ENCODE measurements around the gene TMEM225B.
"Not testable (repeated sequence)": the region's sequence is repeated elsewhere in the genome, so short reads cannot be mapped to it uniquely, and the experiment has no call there.

The TMEM225B gene

DNA sequence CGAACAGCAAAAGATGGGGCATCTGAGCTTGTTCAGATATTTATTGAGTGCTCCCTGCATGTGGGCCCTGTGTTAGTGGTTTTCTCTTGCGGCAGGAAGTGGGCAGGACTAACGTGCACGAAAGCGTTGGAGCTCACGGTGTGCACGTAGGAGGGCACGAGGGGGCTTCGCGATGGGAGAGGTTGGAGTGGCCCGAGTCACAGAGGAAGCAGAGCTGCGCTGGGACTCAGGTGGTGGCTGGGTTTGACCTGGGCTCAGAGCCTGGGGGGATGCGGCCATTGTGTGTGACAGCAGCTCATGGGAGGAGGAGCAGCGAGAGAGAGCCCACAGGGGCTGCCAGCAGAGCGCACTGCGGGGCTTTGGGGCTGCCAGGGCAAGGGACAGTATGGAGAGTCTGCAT, 26.4 kb downstream of the TMEM225B start:
- peak; percentile 72 to 73 for DNase-seq

DNA sequence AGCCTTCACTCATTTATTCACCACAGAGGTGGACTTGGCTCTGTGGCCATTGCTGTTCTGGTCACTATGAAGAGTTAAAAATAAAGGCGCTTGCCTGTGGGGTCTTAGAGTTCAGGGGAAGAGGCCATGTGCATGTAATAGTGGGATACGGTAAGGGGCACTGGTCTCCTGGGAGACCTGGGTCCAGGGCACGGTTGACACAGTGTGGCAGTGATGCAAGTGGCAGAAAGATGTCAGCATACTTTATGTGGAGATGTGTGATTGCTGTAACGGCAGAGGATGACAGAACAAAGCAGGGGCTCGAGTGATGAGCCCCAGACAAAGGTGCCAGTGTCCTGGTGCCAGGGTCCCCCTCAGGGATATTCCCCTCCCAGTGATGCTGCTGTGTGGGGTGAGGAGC, 27.3 kb downstream of the TMEM225B start:
- DNase-seq: no peak

DNA sequence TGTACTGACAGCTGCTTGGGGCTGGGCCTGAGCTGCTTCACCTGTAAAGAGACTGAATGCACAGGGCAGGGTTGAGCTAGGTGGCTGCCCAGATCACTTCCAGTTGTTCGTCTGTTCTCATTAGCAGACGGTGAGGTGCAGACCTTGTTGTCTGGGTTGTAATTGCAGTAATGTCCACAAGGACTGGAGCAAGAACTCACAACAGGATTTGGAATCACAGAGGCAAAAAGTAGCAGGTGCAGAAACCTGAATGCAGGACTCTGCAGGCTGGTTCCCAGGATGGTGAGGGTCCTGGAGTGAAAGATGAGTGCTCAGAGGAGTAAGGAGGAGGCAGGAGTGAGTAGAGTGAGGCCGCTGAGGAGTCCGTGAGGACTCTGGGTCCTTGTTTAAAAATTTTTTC, 27.9 kb downstream of the TMEM225B start:
- DNase-seq: no peak

DNA sequence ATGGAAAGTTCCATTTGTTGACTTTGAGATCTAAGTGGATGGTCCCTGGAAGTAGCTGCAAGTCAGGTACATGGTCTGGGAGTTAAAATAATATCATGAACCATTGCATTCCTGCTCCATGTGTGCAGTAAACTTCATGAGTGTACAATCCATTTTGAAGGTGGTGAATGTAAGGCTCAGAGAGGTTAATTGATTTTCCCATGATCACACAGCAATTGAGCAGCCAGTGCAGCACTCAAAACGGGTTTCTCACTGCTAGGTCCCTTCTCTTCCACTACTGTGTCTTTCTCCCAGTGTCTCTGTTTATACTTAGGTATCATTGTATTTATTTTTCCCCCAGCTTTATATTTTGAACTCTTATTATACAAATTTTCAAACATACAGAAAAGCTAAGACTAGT, 28.6 kb downstream of the TMEM225B start:
- DNase-seq: no peak

DNA sequence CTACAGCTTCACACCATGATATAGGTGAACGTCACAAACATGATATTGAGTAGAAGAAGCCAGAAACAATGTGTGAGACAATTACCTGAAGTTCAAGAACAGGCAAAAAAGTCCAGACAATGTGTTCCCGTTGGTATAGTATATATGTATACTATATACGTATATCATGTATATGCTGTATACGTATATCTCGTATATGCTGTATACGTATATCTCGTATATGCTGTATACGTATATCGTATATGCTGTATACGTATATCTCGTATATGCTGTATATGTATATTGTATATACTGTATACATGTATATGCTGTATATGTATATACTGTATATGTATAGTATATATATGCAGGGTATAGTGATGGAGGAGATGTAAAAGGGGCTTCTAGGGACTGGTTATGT, 29.4 kb downstream of the TMEM225B start:
- DNase-seq: no peak

DNA sequence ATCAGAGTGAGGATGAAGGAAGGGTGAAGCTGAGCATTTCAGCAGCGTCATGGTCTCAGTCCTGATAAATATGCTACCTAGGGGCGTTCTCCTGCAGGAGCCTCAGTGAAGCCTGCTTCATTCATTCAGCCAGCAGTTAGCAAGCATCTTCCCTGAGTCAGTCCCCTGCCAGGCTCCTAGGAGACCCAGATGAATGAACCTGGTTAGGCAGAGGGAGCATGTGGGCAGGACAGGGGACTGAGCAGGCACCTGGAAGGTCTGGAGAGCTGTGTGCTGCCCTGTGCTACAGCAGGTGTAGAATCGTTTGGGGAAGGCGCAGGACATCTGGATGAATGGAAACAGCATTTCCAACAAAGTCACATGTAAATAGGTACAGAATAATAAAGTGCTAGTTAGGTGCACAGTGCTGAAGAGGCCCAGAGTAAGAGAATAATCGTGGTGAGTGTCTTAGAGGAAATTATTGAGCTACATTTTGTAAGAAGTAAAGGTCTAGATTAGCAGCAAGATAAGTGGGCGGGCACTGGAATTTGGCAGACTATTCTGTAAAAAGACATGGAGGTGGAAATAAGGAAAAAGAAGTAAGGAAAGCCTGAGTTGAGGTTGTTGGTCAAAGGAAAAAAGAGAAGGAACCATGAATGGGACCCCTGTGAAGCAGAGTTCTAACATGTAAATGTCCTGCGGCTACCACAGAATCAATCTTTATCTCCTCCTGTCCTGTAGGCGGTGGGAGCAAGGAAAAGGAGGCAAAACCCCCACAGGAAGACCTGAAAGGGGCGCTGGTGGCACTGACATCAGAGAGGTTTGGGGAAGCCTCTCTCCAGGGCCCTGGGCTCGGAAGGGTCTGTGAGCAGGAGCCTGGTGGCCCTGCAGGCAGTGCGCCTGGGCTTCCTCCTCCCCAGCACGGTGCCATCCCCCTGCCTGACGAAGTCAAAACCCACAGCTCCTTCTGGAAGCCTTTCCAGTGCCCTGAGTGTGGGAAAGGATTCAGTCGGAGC, 30.7 kb downstream of the TMEM225B start:
- no peak for DNase-seq

DNA sequence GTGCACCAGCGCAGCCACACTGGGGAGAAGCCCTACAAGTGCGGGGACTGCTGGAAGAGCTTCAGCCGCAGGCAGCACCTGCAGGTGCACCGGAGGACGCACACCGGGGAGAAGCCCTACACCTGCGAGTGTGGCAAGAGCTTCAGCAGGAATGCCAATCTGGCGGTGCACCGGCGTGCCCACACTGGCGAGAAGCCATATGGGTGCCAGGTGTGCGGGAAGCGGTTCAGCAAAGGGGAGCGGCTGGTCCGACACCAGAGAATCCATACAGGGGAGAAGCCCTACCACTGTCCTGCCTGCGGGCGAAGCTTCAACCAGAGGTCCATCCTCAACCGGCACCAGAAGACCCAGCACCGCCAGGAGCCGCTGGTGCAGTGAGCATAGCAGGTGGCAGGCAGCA, 31.6 kb downstream of the TMEM225B start:
- no peak for DNase-seq

DNA sequence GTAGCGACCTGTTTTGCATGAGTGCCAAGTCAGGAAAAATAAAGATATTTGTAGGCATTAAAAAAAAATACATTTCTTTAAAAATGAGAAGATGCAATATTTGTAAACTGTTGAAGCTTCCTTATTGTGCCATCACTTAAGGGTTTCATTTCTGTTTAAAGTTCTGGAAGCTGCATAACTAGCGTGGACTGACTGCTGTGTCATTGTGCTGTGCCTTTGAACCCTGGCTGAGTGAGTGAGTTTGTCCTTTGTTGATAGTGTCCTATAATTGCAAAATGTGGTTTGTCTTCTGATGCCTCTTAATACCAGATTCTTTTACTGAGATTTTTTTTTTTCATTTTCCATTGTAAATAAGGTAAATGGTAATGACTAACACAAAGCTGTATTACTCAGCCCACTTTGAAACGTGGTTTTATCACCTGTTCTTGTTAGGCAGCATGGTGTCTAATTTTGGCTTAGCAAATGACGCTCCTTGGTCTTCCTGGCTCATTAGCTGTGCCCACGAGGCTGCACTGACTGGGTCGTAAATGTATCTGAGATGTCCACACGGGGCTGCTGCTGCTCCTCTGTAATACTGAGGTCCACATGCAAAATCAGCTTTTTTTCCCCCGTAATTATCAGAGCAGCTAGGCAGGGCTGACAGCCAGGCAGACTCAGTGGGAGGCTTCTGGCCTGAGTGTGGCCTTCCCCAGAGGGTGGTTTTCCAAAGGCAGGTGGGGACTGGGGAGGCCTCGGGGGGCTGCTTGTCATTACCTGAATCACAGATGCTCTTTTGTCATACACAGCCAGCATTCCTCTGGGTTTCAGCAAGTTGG, 33.4 kb downstream of the TMEM225B start:
- no peak for DNase-seq

DNA sequence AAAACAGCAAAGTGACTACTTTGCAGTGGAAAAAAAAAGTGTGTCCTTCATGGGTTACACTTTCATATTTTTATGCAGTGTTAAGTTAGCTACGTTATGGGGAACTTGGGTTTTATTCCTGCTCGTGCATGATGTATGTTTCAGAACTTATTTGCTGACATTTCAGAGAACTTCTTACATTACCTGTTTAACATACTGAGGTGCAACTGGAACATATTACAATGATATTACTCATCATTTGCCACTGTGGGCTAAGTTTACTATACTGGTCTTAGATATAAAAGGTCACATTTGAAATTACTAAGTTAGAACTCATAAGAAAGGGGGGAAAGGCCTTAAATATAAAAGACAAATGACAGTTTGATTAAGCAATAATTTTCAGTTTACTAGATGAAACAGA, 39.3 kb downstream of the TMEM225B start:
- not testable (repeated sequence) for DNase-seq

DNA sequence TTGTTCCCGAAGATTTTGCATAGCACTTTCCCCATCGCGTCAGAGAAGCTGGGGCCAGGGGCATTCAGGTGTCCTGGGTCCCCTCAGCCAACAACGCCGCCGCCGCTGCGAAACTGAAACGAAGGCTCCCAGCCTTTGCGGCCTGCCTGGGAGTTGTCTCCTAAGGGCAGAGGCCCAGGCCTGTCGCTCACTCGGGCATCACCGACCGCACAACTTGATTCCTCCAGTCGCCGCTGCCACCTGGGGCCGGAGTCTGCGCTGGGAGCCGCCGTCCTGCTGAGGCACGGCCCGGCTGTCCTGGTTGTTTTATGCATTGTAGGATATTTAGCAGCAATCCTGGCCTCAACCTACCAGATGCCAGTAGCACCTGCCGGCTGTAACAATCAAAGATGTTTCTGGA, 40.7 kb downstream of the TMEM225B start:
- no peak for DNase-seq

DNA sequence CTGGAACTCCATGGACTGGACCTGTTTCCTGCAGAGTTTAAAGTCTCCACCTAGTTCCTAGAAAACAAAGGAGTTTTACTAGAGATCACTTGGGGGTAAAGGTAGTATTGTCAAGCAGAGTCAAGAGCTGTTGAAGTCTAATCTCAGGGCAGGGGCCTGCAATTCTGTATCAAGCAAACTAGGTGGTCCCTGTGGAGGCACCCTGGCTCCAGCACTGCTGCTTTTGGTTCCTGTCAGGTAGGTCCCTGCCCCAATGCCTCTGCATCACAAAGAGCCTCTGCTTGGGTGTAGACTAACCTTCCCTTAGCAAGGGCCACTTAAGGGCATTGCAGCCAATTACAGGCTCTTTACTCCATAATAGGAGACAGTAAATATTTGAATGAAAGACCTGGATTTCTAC, 41.2 kb downstream of the TMEM225B start:
- no peak for DNase-seq

DNA sequence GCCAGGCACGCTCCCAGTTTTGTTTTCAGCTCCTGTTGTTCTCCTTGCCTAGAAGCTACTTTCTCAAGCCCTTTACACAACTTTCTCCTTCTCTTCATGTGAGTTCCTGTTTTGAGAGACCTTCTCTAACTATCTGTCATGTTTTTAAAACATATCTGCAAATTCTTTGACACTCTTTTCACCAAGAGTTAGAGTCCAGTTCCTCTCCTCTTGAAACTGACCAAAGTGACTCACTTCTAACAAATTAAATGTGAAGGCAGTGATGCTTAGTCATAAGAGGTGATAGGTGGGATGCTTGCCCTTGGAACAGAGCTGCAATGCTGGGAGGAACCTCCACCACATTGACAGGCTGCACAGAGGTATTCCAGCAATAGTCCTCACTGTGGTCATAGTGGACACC, 44.0 kb downstream of the TMEM225B start:
- DNase-seq: no peak

DNA sequence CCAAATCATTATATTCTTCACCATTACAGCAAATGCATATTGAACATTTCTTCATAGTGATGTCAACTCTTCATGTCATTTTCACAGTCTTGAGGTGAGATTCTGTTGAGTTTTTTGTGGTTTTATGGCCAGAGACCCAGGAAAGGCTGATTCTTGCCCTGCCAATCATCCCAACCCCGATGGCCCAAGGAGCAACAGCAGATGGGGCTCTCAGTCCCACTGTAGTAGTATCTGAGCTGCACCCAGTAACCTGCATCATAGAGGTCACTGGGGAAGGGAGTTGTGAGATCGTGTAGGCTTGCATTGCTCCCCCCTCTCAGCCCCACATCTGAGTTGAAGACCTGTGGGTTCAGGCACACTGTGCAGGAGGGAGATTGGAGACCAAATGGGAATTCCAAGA, 45.4 kb downstream of the TMEM225B start:
- no peak for DNase-seq

DNA sequence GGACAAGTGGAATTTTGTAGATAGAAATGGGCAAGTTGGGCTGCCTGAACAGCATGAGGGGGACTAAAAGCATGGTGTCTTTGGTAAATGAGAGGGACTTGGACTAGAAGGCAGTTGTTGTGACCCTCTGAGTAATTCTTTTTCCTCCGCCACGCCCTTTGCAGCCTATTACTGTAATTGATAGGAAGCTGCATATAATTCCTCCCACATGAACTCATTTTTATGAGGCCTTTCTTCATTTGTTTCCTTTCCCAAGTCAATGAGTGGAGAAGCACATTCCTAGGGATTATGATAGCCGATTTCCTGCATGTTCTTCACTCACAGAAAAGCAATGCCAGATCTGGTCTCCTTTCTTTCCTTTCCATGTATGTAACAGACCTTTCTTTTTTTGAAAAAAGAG, 46.4 kb downstream of the TMEM225B start:
- DNase-seq: no peak

DNA sequence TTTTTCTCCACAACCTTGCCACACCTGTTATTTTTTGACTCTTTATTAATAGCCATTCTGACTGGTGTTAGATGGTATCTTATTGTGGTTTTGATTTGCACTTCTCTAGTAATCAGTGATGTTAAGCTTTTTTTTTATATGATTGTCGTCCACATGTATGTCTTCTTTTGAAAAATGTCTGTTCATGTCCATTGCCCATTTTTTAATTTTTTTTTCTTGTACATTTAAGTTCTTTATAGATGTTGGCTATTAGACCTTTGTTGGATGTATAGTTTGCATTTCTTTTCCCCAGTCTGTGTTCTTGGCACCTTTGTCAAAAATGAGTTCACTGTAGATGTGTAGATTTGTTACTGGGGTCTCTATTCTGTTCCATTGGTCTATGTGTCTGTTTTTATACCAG, 47.5 kb downstream of the TMEM225B start:
- no peak for DNase-seq

DNA sequence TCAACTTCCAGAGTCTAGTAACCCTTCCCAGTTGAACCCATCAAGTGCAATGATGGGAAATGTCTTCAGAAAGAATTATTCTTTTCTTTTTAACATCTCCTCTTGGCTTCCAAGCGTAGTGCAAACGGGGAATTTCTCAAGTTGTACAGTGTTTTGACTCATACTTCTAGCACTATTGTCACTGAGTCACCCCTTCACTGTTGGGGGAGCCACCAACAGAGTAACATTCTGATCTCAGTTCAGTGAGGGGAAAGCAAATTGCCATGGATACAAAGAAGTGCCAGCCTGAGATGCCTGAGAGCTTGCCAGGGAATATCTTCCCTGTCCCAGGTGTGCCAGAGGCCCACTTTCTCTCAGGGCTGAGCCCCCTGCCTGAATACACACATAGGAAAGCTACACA, 50.8 kb downstream of the TMEM225B start:
- no peak for DNase-seq

DNA sequence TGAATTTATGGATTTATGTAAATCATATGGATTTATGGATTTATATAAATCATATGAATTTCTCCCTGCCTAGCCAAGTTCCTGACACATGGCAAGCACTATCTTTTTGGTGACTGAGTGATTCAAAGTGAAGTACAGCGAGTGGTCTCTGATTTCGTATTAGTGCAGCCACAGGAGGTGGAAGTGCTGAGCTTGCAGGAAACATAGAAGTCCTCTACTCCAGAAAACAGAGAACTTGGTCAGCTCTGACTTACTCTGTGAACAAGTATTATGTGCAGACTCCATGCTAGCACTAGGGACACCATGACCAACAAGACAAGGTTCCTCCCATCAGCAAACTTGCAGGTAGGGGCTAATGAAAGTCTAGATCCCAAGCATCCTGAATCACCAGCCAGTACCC, 53.2 kb downstream of the TMEM225B start:
- no peak for DNase-seq

DNA sequence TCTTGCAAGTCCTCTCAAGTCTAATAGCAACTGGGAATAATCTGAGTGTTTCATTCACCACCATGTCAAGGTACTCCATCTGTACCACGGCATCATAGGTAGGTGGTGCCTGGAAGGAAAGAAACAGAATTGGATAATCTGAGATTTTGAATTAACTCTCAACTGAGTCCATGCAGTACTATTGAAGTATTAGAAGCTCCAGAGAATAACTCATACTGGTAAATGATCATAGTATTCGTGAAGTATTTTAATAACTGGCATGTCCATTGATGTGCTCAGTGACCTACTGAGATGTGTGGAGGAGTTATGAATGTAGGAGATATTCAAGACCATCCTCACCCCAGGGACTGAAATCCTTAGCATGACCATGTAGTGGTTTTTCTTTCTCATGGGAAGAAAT, 54.6 kb downstream of the TMEM225B start:
- no peak for DNase-seq

DNA sequence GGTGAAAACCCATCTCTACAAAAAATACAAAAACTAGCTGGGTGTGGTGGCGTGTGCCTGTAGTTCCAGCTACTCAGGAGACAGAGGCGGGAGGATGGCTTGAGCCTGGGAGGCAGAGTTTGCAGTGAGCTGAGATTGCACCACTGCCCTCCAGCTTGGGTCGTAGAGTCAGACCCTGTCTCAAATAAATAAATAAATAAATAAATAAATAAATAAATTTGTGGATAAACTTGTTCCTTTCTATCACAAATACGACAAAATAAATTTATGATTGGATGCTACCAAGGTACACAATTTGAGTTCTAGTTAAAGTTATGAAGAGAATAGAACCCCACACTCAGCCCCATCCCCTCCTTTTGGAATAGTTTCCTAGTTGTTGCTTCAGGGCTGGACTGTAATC, 55.2 kb downstream of the TMEM225B start:
- DNase-seq: not testable (repeated sequence)

DNA sequence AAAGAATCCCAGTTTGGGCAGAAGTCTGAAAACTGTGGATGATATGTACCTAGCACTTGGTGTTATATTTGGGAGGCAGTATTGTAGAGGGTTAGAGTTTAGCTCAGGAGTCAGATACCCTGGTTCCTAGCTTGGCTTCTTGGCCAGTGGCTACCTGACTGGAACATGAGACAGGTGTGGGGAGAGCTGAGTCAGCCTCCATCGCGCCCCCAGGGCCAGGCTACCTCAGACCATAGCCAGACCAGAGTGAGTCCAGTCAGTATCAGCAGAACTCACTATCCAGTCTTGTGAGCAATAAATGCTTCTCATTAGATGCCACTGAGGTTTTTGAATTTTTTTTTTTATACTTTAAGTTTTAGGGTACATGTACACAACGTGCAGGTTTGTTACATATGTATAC, 55.7 kb downstream of the TMEM225B start:
- DNase-seq: no peak

DNA sequence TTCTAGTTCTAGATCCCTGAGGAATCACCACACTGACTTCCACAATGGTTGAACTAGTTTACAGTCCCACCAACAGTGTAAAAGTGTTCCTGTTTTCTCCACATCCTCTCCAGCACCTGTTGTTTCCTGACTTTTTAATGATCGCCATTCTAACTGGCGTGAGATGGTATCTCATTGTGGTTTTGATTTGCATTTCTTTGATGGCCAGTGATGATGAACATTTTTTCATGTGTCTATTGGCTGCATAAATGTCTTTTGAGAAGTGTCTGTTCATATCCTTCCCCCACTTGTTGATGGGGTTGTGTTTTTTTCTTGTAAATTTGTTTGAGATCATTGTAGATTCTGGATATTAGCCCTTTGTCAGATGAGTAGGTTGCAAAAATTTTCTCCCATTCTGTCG, 56.6 kb downstream of the TMEM225B start:
- not testable (repeated sequence) for DNase-seq

DNA sequence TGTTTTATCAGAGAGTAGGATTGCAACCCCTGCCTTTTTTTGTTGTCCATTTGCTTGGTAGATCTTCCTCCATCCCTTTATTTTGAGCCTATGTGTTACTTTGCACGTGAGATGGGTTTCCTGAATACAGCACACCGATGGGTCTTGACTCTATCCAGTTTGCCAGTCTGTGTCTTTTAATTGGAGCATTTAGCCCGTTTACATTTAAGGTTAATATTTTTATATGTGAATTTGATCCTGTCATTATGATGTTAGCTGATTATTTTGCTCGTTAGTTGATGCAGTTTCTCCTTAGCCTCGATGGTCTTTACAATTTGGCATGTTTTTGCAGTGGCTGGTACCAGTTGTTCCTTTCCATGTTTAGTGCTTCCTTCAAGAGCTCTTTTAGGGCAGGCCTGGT, 59.8 kb downstream of the TMEM225B start:
- DNase-seq: not testable (repeated sequence)
